WTC11 (cell line): ENCODE results near the gene RREB1. TPM values are rescaled to one million over a fixed set of nuclear protein-coding genes. Genes with fewer than 3 reads are reported as not detected.

ENCODE experiments used
- ATAC-seq: fragments of 200-7000 bp; cut with Tn5 transposase; 2 replicates; pipeline ENCODE4 v1.10.0; 2021; ENCODE audit warnings: mild to moderate bottlenecking, moderate library complexity
- CTCF ChIA-PET: fragments of 300-600 bp; sonication (Branson Sonifier 250); formaldehyde crosslinking; loops from one replicate; lab custom pipeline; 2021; ENCODE audit warnings: antibody characterized with exemption; lab: Charles Lee
- POLR2A ChIA-PET: fragments of 350-600 bp; sonication (Branson Sonifier 250); formaldehyde crosslinking; loops from one replicate; lab custom pipeline; 2021; ENCODE audit warnings: antibody characterized with exemption; lab: Charles Lee
- DNase-seq: peaks from one replicate; pipeline ENCODE4 v3.0.0; 2021; ENCODE audit warnings: low spot score
- H3K27ac Mint-ChIP-seq: 2 replicates; pipeline ENCODE4 v1.8.0; 2021; ENCODE audit warnings: mixed read lengths
- H3K27me3 Mint-ChIP-seq: 2 replicates; pipeline ENCODE4 v1.8.0; 2021; ENCODE audit warnings: low read depth, mild to moderate bottlenecking, moderate library complexity, mixed read lengths
- H3K36me3 Mint-ChIP-seq: 2 replicates; pipeline ENCODE4 v1.8.0; 2021; ENCODE audit warnings: mixed read lengths
- H3K4me1 Mint-ChIP-seq: 2 replicates; pipeline ENCODE4 v1.8.0; 2022; ENCODE audit warnings: mixed read lengths
- H3K4me3 Mint-ChIP-seq: 2 replicates; pipeline ENCODE4 v1.8.0; 2021; ENCODE audit warnings: mild to moderate bottlenecking, moderate library complexity, mixed read lengths
- H3K9me3 Mint-ChIP-seq: 2 replicates; pipeline ENCODE4 v1.8.0; 2021; ENCODE audit warnings: mixed read lengths
- AFF4 ChIP-seq: sonication (generic); formaldehyde crosslinking; IDR thresholded peaks from 2 replicates; pipeline ENCODE4 v1.8.1; 2023; ENCODE audit warnings: mild to moderate bottlenecking, missing genetic modification reagents, borderline replicate concordance
- CDX4 ChIP-seq: fragments of 250-450 bp; sonication (Bioruptor Pico); IDR thresholded peaks from 2 replicates; pipeline ENCODE4 v1.9.0; 2021; ENCODE audit warnings: moderate library complexity, mild to moderate bottlenecking, inconsistent platforms, borderline replicate concordance
- CREM ChIP-seq: sonication (generic); formaldehyde crosslinking; IDR thresholded peaks from 2 replicates; pipeline ENCODE4 v1.8.1; 2022; ENCODE audit warnings: mild to moderate bottlenecking, missing genetic modification reagents, moderate library complexity
- CTCF ChIP-seq: fragments of 200-600 bp; IDR thresholded peaks from 2 replicates; pipeline ENCODE4 v1.8.0; 2022; ENCODE audit warnings: antibody characterized with exemption
- GABPB1 ChIP-seq: sonication (generic); formaldehyde crosslinking; IDR thresholded peaks from 2 replicates; pipeline ENCODE4 v1.8.1; 2023; ENCODE audit warnings: mild to moderate bottlenecking, missing genetic modification reagents
- IRF1 ChIP-seq: sonication (generic); formaldehyde crosslinking; IDR thresholded peaks from 2 replicates; pipeline ENCODE4 v1.8.0; 2023; ENCODE audit warnings: missing genetic modification reagents
- JAZF1 ChIP-seq: fragments of 250-450 bp; sonication (Bioruptor Pico); IDR thresholded peaks from 2 replicates; pipeline ENCODE4 v1.9.0; 2021; ENCODE audit warnings: moderate library complexity, mild to moderate bottlenecking, inconsistent platforms
- JUN ChIP-seq: sonication (generic); formaldehyde crosslinking; IDR thresholded peaks from 2 replicates; pipeline ENCODE4 v1.8.0; 2023; ENCODE audit warnings: mild to moderate bottlenecking, missing genetic modification reagents
- KAT7 ChIP-seq: sonication (generic); formaldehyde crosslinking; IDR thresholded peaks from 2 replicates; pipeline ENCODE4 v1.8.1; 2023; ENCODE audit warnings: missing genetic modification reagents, mild to moderate bottlenecking, borderline replicate concordance
- NFATC4 ChIP-seq: fragments of 250-450 bp; sonication (Bioruptor Pico); IDR thresholded peaks from 2 replicates; pipeline ENCODE4 v1.9.0; 2021; ENCODE audit warnings: mild to moderate bottlenecking
- NFYB ChIP-seq: sonication (generic); formaldehyde crosslinking; conservative IDR thresholded peaks from 2 replicates; pipeline ENCODE4 v1.8.0; 2022; ENCODE audit warnings: low read depth, missing genetic modification reagents
- NR1H2 ChIP-seq: sonication (generic); formaldehyde crosslinking; IDR thresholded peaks from 2 replicates; pipeline ENCODE4 v1.9.0; 2021; ENCODE audit warnings: mild to moderate bottlenecking, moderate library complexity, missing genetic modification reagents
- PREB ChIP-seq: sonication (generic); formaldehyde crosslinking; IDR thresholded peaks from 2 replicates; pipeline ENCODE4 v1.8.1; 2022; ENCODE audit warnings: mild to moderate bottlenecking, missing genetic modification reagents, moderate library complexity, borderline replicate concordance
- RELA ChIP-seq: sonication (generic); formaldehyde crosslinking; IDR thresholded peaks from 2 replicates; pipeline ENCODE4 v1.8.1; 2022; ENCODE audit warnings: missing genetic modification reagents, mild to moderate bottlenecking, borderline replicate concordance
- USF1 ChIP-seq: sonication (generic); formaldehyde crosslinking; IDR thresholded peaks from 2 replicates; pipeline ENCODE4 v1.8.0; 2022; ENCODE audit warnings: mild to moderate bottlenecking, missing genetic modification reagents
- ZNF138 ChIP-seq: sonication (generic); formaldehyde crosslinking; conservative IDR thresholded peaks from 2 replicates; pipeline ENCODE4 v1.8.1; 2022; ENCODE audit warnings: mild to moderate bottlenecking, moderate library complexity, missing genetic modification reagents
- total RNA-seq: library from RNA; stranded (reverse); gene quantifications from 3 replicates; pipeline ENCODE4 v1.2.3, GENCODE V29; 2021
- TF ChIP-seq, protein P1 (sequence below): fragments of 250-450 bp; sonication (Bioruptor Pico); IDR thresholded peaks from 2 replicates; pipeline ENCODE4 v1.9.0; 2021; ENCODE audit warnings: mild to moderate bottlenecking
- TF ChIP-seq, protein P2 (sequence below): sonication (generic); formaldehyde crosslinking; IDR thresholded peaks from 2 replicates; pipeline ENCODE4 v1.8.1; 2022; ENCODE audit warnings: mild to moderate bottlenecking, moderate library complexity, missing genetic modification reagents
- TF ChIP-seq, protein P3 (sequence below): sonication (generic); formaldehyde crosslinking; IDR thresholded peaks from 2 replicates; pipeline ENCODE4 v1.8.1; 2022; ENCODE audit warnings: missing genetic modification reagents, borderline replicate concordance

The RREB1 gene
- total RNA-seq, 1 experiment from 2014 or later, result 38.5 TPM

GRCh38 chr6:7271205-7271534 lies 163.4 kb downstream of the RREB1 start:
- ATAC-seq (no peak), DNase-seq (no peak)
- Mint-ChIP-seq H3K27ac (no peak overlapping the region), H3K27me3 (no peaks in the 10 kb centered on the region), H3K36me3 (no peaks in the 10 kb centered on the region), H3K9me3 (no peaks in the 10 kb centered on the region), H3K4me1 (no peaks in the 10 kb centered on the region), H3K4me3 (no peak overlapping the region)
- POLR2A ChIA-PET, result no interaction called here
- TF ChIP-seq GABPB1 (CRISPR knock-in tag) (no peak), CREM (CRISPR knock-in tag) (no peak), NR1H2 (no peak), JUN (CRISPR knock-in tag) (no peak), RELA (CRISPR knock-in tag) (no peak), IRF1 (CRISPR knock-in tag) (no peak), USF1 (CRISPR knock-in tag) (no peak), JAZF1 (CRISPR knock-in tag) (no peak), AFF4 (no peak), CTCF (no peak), NFYB (CRISPR knock-in tag) (no peak), NFATC4 (no peak), ZNF138 (CRISPR knock-in tag) (no peak)
- TF ChIP-seq, protein P1, sequence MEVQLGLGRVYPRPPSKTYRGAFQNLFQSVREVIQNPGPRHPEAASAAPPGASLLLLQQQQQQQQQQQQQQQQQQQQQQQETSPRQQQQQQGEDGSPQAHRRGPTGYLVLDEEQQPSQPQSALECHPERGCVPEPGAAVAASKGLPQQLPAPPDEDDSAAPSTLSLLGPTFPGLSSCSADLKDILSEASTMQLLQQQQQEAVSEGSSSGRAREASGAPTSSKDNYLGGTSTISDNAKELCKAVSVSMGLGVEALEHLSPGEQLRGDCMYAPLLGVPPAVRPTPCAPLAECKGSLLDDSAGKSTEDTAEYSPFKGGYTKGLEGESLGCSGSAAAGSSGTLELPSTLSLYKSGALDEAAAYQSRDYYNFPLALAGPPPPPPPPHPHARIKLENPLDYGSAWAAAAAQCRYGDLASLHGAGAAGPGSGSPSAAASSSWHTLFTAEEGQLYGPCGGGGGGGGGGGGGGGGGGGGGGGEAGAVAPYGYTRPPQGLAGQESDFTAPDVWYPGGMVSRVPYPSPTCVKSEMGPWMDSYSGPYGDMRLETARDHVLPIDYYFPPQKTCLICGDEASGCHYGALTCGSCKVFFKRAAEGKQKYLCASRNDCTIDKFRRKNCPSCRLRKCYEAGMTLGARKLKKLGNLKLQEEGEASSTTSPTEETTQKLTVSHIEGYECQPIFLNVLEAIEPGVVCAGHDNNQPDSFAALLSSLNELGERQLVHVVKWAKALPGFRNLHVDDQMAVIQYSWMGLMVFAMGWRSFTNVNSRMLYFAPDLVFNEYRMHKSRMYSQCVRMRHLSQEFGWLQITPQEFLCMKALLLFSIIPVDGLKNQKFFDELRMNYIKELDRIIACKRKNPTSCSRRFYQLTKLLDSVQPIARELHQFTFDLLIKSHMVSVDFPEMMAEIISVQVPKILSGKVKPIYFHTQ (CRISPR knock-in tag), result no peak
- TF ChIP-seq, protein P2, sequence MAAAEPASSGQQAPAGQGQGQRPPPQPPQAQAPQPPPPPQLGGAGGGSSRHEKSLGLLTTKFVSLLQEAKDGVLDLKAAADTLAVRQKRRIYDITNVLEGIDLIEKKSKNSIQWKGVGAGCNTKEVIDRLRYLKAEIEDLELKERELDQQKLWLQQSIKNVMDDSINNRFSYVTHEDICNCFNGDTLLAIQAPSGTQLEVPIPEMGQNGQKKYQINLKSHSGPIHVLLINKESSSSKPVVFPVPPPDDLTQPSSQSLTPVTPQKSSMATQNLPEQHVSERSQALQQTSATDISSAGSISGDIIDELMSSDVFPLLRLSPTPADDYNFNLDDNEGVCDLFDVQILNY (CRISPR knock-in tag), result no peak
- CTCF ChIA-PET, result interaction anchor here (1.1 kb wide), 1 partner anchor 25 kb away, joined by 3 read pairs; no protein-coding TSS in a partner anchor

- Mint-ChIP-seq H3K27ac (no peak overlapping the region), H3K36me3 (no peaks in the 10 kb centered on the region), H3K27me3 (no peaks in the 10 kb centered on the region), H3K4me1 (no peaks in the 10 kb centered on the region), H3K9me3 (no peaks in the 10 kb centered on the region), H3K4me3 (no peak overlapping the region)
- ChIA-PET CTCF (no interaction called here), POLR2A (no interaction called here)
- DNase-seq (no peak), ATAC-seq (no peak)
- TF ChIP-seq CDX4, result no peak
- TF ChIP-seq CREM (CRISPR knock-in tag), result no peak
- no peak for TF ChIP-seq PREB (CRISPR knock-in tag)
- TF ChIP-seq KAT7 (CRISPR knock-in tag), result no peak
- no peak for TF ChIP-seq NR1H2
- TF ChIP-seq, protein P3, sequence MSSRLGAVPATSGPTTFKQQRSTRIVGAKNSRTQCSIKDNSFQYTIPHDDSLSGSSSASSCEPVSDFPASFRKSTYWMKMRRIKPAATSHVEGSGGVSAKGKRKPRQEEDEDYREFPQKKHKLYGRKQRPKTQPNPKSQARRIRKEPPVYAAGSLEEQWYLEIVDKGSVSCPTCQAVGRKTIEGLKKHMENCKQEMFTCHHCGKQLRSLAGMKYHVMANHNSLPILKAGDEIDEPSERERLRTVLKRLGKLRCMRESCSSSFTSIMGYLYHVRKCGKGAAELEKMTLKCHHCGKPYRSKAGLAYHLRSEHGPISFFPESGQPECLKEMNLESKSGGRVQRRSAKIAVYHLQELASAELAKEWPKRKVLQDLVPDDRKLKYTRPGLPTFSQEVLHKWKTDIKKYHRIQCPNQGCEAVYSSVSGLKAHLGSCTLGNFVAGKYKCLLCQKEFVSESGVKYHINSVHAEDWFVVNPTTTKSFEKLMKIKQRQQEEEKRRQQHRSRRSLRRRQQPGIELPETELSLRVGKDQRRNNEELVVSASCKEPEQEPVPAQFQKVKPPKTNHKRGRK, result no peak
Measured at GRCh38 chr6:7273709-7274108, 165.9 kb downstream of the RREB1 start.
